GM03348 (cell line): ENCODE data around the gene PRMT5.

ENCODE experiments used
- DNase-seq: peaks from one replicate; pipeline ENCODE4 v3.0.0; 2012; ENCODE audit warnings: low spot score

The PRMT5 gene

GRCh38 chr14:22875003-22875747 is 54.0 kb downstream of the PRMT5 start:
- no peak for DNase-seq

GRCh38 chr14:22872833-22873520 is 56.2 kb downstream of the PRMT5 start:
- DNase-seq, result peak; percentile 29

GRCh38 chr14:22872033-22872832 is 56.9 kb downstream of the PRMT5 start:
- DNase-seq, result peak; percentile 85

GRCh38 chr14:22871224-22872032 is 57.7 kb downstream of the PRMT5 start, which contains the start of gene LRP10:
LRP10 (plus strand) TSS chr14:22871740; CDS start chr14:22872304, 564 bp downstream.
- DNase-seq, result peak; percentile 94

GRCh38 chr14:22870811-22871223 is 58.4 kb downstream of the PRMT5 start:
- DNase-seq, result no peak
